ENCODE data around the gene ARHGAP31.

GRCh38 chr3:119276680-119277079, 17.5 kb upstream of the ARHGAP31 start:
- TF ChIP-seq EZH2 (IDR thresholded peaks at IDR 0.05; ENCODE audit: insufficient read depth, poor library complexity, severe bottlenecking): no peak
- no peak for TF ChIP-seq EZH2phosphoT487 (IDR thresholded peaks at IDR 0.05; ENCODE audit: insufficient read depth, low read depth)

Data from GM23248 (cell line).